Astrocyte (in vitro differentiated cells and primary cell): ENCODE data around the gene FNDC7. TPM values are rescaled to one million over a fixed set of nuclear protein-coding genes. Genes with fewer than 3 reads are reported as not detected.
"Not testable (repeated sequence)": the region's sequence is repeated elsewhere in the genome, so short reads cannot be mapped to it uniquely, and the experiment has no call there.

Source experiments
- DNase-seq: peaks from one replicate; pipeline ENCODE4 v3.0.0-alpha.2; 2010; ENCODE audit warnings: low read depth
- FAIRE-seq: peaks from 2 replicates; lab custom pipeline; 2011; peaks lifted over from hg19 to GRCh38; lab: Jason Lieb, UNC
- H2AFZ ChIP-seq: 2 replicates; pipeline ENCODE4 v1.6.0; 2012; ENCODE audit warnings: low read depth, low read length, inconsistent platforms
- H3K27ac ChIP-seq: 2 replicates; pipeline ENCODE4 v1.5.1; 2011; ENCODE audit warnings: low read depth, low read length, inconsistent platforms
- H3K27me3 ChIP-seq: 2 replicates; pipeline ENCODE4 v1.6.0; 2011; ENCODE audit warnings: low read length, inconsistent platforms; ENCODE audit not compliant: insufficient read depth
- H3K36me3 ChIP-seq: 2 replicates; pipeline ENCODE4 v1.5.1; 2011; ENCODE audit warnings: low read length, inconsistent platforms; ENCODE audit not compliant: insufficient read depth
- H3K4me1 ChIP-seq: 2 replicates; pipeline ENCODE4 v1.5.1; 2011; ENCODE audit warnings: low read length, inconsistent platforms; ENCODE audit not compliant: insufficient read depth
- H3K4me2 ChIP-seq: 2 replicates; pipeline ENCODE4 v1.6.0; 2012; ENCODE audit warnings: low read length, inconsistent platforms
- H3K4me3 ChIP-seq: 2 replicates; pipeline ENCODE4 v1.5.1; 2011; ENCODE audit warnings: low read depth, mild to moderate bottlenecking, low read length, inconsistent platforms; ENCODE audit not compliant: insufficient read depth
- H3K79me2 ChIP-seq: 2 replicates; pipeline ENCODE4 v1.6.0; 2012; ENCODE audit warnings: mild to moderate bottlenecking, low read length, inconsistent platforms; ENCODE audit not compliant: insufficient read depth
- H3K9ac ChIP-seq: 2 replicates; pipeline ENCODE4 v1.6.0; 2012; ENCODE audit warnings: mild to moderate bottlenecking, low read length, inconsistent platforms
- H3K9me3 ChIP-seq: 2 replicates; pipeline ENCODE4 v1.5.1; 2012; ENCODE audit warnings: low read depth, mild to moderate bottlenecking, low read length, inconsistent platforms; ENCODE audit not compliant: insufficient read depth
- H4K20me1 ChIP-seq: 2 replicates; pipeline ENCODE4 v1.6.0; 2012; ENCODE audit warnings: low read length, inconsistent platforms; ENCODE audit not compliant: insufficient read depth
- H3K27ac Mint-ChIP-seq: one replicate; pipeline ENCODE4 v1.8.0; 2021; ENCODE audit warnings: mild to moderate bottlenecking, mixed read lengths; ENCODE audit not compliant: unreplicated experiment
- H3K27me3 Mint-ChIP-seq: one replicate; pipeline ENCODE4 v1.8.0; 2021; ENCODE audit warnings: low read depth, mixed read lengths; ENCODE audit not compliant: unreplicated experiment
- H3K36me3 Mint-ChIP-seq: one replicate; pipeline ENCODE4 v1.8.0; 2021; ENCODE audit warnings: low read depth, mixed read lengths; ENCODE audit not compliant: unreplicated experiment
- H3K4me1 Mint-ChIP-seq: one replicate; pipeline ENCODE4 v1.8.0; 2021; ENCODE audit warnings: low read depth, mixed read lengths; ENCODE audit not compliant: unreplicated experiment
- H3K4me3 Mint-ChIP-seq: one replicate; pipeline ENCODE4 v1.8.0; 2021; ENCODE audit warnings: mild to moderate bottlenecking, moderate library complexity, mixed read lengths; ENCODE audit not compliant: unreplicated experiment
- H3K9me3 Mint-ChIP-seq: one replicate; pipeline ENCODE4 v1.8.0; 2021; ENCODE audit warnings: mild to moderate bottlenecking, mixed read lengths; ENCODE audit not compliant: unreplicated experiment
- EZH2 ChIP-seq: IDR thresholded peaks from 2 replicates; pipeline ENCODE4 v1.6.1; 2012; ENCODE audit warnings: mild to moderate bottlenecking, low read length, inconsistent platforms; ENCODE audit not compliant: insufficient read depth
- total RNA-seq: library from RNA; stranded (reverse); gene quantifications from 2 replicates; pipeline ENCODE4 v1.2.1, GENCODE V29; 2021
- TF ChIP-seq, protein P1 (sequence below): IDR thresholded peaks from 2 replicates; pipeline ENCODE4 v1.5.1; 2011; ENCODE audit warnings: low read depth, mild to moderate bottlenecking, inconsistent platforms, low read length, moderate library complexity; ENCODE audit not compliant: insufficient read depth

Gene FNDC7
- total RNA-seq, 1 donor from 2014 or later, result 0.20 TPM

DNA sequence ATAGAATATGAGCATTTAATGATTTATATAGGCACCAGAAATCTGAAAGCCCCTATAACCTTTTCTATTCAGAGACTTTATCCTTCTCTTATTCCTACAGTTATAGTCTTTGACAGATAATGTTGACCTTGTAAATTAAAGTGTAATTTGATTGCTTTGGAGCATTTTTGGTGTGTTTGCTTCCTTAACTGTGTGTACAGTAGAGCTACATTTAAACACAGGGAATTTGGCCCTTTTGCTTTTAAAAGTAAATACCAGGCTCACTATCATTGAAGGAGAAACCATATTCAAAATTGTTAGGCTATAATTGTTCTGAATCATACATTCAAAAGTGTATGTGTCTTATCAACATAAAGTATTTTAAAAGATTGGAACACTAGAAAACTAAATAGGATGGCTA, 66.7 kb downstream of the FNDC7 start:
- H2AFZ ChIP-seq, result no peak overlapping the region
- H3K4me1 ChIP-seq, result no peaks in the 10 kb centered on the region
- H4K20me1 ChIP-seq, result no peaks in the 10 kb centered on the region
- no peak overlapping the region for H3K9ac ChIP-seq
- no peaks in the 10 kb centered on the region for H3K79me2 ChIP-seq
- DNase-seq, result no peak
- H3K27me3 ChIP-seq, result no peaks in the 10 kb centered on the region
- no peaks in the 10 kb centered on the region for H3K27me3 Mint-ChIP-seq
- no peak overlapping the region for H3K27ac Mint-ChIP-seq
- H3K4me1 Mint-ChIP-seq, result no peaks in the 10 kb centered on the region
- no peak overlapping the region for H3K4me2 ChIP-seq
- H3K27ac ChIP-seq, result no peak overlapping the region
- H3K9me3 ChIP-seq, result no peaks in the 10 kb centered on the region
- peaks cover 3% of the 10 kb centered on the region for H3K9me3 Mint-ChIP-seq
- FAIRE-seq, result no peak
- peaks cover 27% of the 10 kb centered on the region for H3K36me3 Mint-ChIP-seq
- TF ChIP-seq EZH2, result no peak
- TF ChIP-seq, protein P1, sequence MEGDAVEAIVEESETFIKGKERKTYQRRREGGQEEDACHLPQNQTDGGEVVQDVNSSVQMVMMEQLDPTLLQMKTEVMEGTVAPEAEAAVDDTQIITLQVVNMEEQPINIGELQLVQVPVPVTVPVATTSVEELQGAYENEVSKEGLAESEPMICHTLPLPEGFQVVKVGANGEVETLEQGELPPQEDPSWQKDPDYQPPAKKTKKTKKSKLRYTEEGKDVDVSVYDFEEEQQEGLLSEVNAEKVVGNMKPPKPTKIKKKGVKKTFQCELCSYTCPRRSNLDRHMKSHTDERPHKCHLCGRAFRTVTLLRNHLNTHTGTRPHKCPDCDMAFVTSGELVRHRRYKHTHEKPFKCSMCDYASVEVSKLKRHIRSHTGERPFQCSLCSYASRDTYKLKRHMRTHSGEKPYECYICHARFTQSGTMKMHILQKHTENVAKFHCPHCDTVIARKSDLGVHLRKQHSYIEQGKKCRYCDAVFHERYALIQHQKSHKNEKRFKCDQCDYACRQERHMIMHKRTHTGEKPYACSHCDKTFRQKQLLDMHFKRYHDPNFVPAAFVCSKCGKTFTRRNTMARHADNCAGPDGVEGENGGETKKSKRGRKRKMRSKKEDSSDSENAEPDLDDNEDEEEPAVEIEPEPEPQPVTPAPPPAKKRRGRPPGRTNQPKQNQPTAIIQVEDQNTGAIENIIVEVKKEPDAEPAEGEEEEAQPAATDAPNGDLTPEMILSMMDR, result no peak
- H3K4me3 ChIP-seq, result no peak overlapping the region
- H3K36me3 ChIP-seq, result peaks cover 33% of the 10 kb centered on the region
- no peak overlapping the region for H3K4me3 Mint-ChIP-seq

DNA sequence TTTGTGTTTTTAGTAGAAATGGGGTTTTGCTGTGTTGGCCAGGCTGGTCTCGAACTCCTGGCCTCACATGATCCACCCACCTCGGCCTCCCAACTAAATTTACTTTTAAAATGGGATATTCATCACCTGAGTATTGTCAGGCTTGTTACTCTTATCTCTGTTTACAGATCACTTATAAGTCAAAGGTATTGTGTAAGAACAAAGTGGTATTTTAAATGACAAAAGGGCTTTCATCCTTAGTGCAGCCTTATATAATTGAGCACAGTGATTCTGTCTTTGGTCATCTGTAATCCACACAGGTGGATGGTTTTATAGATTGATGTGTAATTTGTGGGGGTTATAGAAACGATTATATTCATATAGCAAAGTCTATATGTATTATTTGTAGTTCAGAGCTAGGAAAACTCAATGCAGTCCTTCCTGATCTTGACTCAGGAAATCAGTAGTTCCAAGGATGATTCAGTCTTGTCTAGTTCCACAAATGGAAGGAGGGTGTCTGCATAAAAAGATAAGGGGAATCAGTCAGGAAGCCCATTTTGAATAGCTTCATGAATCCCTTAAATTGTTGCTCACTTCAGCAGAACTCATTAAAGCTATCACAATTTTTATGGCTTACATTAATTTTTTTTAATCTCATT, 68.3 kb downstream of the FNDC7 start:
- no peak overlapping the region for H3K4me2 ChIP-seq
- Mint-ChIP-seq H3K27ac (no peak overlapping the region), H3K9me3 (peaks cover 19% of the 10 kb centered on the region), H3K27me3 (no peaks in the 10 kb centered on the region), H3K36me3 (peaks cover 39% of the 10 kb centered on the region), H3K4me3 (no peak overlapping the region), H3K4me1 (no peaks in the 10 kb centered on the region)
- H2AFZ ChIP-seq, result no peak overlapping the region
- no peaks in the 10 kb centered on the region for H3K4me1 ChIP-seq
- H3K36me3 ChIP-seq, result peaks cover 44% of the 10 kb centered on the region
- FAIRE-seq (no peak), DNase-seq (no peak)
- H3K79me2 ChIP-seq, result no peaks in the 10 kb centered on the region
- TF ChIP-seq, protein P1, result no peak
- TF ChIP-seq EZH2, result no peak
- H3K4me3 ChIP-seq, result no peak overlapping the region
- no peaks in the 10 kb centered on the region for H4K20me1 ChIP-seq
- no peak overlapping the region for H3K27ac ChIP-seq
- no peaks in the 10 kb centered on the region for H3K27me3 ChIP-seq
- peaks cover 14% of the 10 kb centered on the region for H3K9me3 ChIP-seq
- no peak overlapping the region for H3K9ac ChIP-seq

DNA sequence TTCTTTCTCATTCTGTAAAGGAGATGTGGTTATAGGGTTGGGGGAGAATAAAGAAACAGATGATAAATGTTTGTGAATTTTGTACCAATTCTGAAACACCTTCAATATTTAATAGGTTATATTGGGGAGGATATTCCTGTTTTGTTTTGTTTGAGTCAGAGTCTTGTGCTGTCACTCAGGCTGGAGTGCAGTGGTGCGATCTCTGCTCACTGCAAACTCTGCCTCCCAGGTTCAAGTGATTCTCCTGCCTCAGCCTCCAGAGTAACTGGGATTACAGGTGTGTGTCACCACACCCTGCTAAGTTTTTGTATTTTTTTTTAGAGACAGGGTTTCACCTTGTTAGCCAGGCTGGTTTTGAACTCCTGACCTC, 68.9 kb downstream of the FNDC7 start:
- not testable (repeated sequence) for H3K4me3 ChIP-seq, H2AFZ ChIP-seq, H3K4me1 Mint-ChIP-seq, H3K4me3 Mint-ChIP-seq, H3K27ac Mint-ChIP-seq, H3K9ac ChIP-seq, H3K4me1 ChIP-seq, H4K20me1 ChIP-seq, H3K27ac ChIP-seq, H3K27me3 ChIP-seq, FAIRE-seq, H3K4me2 ChIP-seq, DNase-seq, H3K79me2 ChIP-seq, H3K27me3 Mint-ChIP-seq
- peaks cover 42% of the 10 kb centered on the region for H3K36me3 Mint-ChIP-seq
- Histone ChIP-seq H3K36me3 (peaks cover 41% of the 10 kb centered on the region), H3K9me3 (peaks cover 14% of the 10 kb centered on the region)
- peaks cover 22% of the 10 kb centered on the region for H3K9me3 Mint-ChIP-seq
